Endothelial cell of umbilical vein (primary cell): ENCODE data around the gene TOB1. TPM values are rescaled to one million over a fixed set of nuclear protein-coding genes. Genes with fewer than 3 reads are reported as not detected.
"Not testable (repeated sequence)": the region's sequence is repeated elsewhere in the genome, so short reads cannot be mapped to it uniquely, and the experiment has no call there.

Experiments
- BruUV-seq: library from RNA; stranded (reverse); fragments of 400-500 nt; replicated peaks from 2 replicates; lab custom pipeline; 2021; lab: Mats Ljungman, UMichigan
- CTCF ChIA-PET: fragments of 300-600, 350-600 bp; sonication (Branson Sonifier 250); formaldehyde crosslinking; loops from one replicate; lab custom pipeline; 2021; ENCODE audit warnings: antibody characterized with exemption, inconsistent platforms; lab: Charles Lee
- POLR2A ChIA-PET: fragments of 300-600, 350-600 bp; sonication (Branson Sonifier 250); formaldehyde crosslinking; loops from one replicate; lab custom pipeline; 2021; ENCODE audit warnings: antibody characterized with exemption, inconsistent platforms; lab: Charles Lee
- DNase-seq: peaks from one replicate; pipeline ENCODE4 v3.0.0-alpha.2; 2011; ENCODE audit warnings: low read depth, low spot score
- FAIRE-seq: peaks from 2 replicates; lab custom pipeline; 2011; peaks lifted over from hg19 to GRCh38; lab: Jason Lieb, UNC
- H2AFZ ChIP-seq: 2 replicates; pipeline ENCODE4 v1.6.0; 2012; ENCODE audit warnings: low read depth, low read length, control low read depth, inconsistent platforms
- H3K27ac ChIP-seq: 2 replicates; pipeline ENCODE4 v1.5.1; 2011; ENCODE audit warnings: low read depth, mild to moderate bottlenecking, control low read depth, low read length, moderate library complexity; ENCODE audit not compliant: insufficient read depth
- H3K27me3 ChIP-seq, 2 experiments: 2 replicates each; pipeline versions ENCODE4 v1.6.0 to v1.6.1; 2011; ENCODE audit warnings: low read length in 2 of 2, mixed read lengths in 1 of 2; ENCODE audit not compliant: control insufficient read depth in 2 of 2, insufficient read depth in 2 of 2
- H3K36me3 ChIP-seq, 2 experiments: 2 replicates in 1 of 2; 3 replicates in 1 of 2; pipeline ENCODE4 v1.5.1; 2011; ENCODE audit warnings: low read length in 2 of 2, mild to moderate bottlenecking in 1 of 2, moderate library complexity in 1 of 2; ENCODE audit not compliant: control insufficient read depth in 2 of 2, insufficient read depth in 2 of 2; ENCODE audit errors: extremely low read depth in 1 of 2
- H3K4me1 ChIP-seq: 3 replicates; pipeline ENCODE4 v1.5.1; 2011; ENCODE audit warnings: mild to moderate bottlenecking, low read length; ENCODE audit not compliant: control insufficient read depth, insufficient read depth; ENCODE audit errors: extremely low read depth
- H3K4me2 ChIP-seq: 2 replicates; pipeline ENCODE4 v1.6.1; 2011; ENCODE audit warnings: low read length, control low read depth, mixed read lengths; ENCODE audit not compliant: insufficient read depth
- H3K4me3 ChIP-seq, 3 experiments: fragments of 200-600 bp in 1 of 3; sonication (generic), shearing (Covaris generic) in 1 of 3; replicated peaks in 1 of 3; 2 replicates each; pipeline ENCODE4 v1.5.1; 2011 to 2016; ENCODE audit warnings: control low read depth in 3 of 3, low read length in 3 of 3, mild to moderate bottlenecking in 2 of 3, inconsistent platforms in 1 of 3, low read depth in 1 of 3, moderate library complexity in 1 of 3; ENCODE audit not compliant: insufficient read depth in 1 of 3
- H3K79me2 ChIP-seq: 2 replicates; pipeline ENCODE4 v1.6.0; 2012; ENCODE audit warnings: low read length, inconsistent platforms; ENCODE audit not compliant: control insufficient read depth, insufficient read depth
- H3K9ac ChIP-seq: replicated peaks from 2 replicates; pipeline ENCODE3; 2011; ENCODE audit warnings: low read length, control low read depth; ENCODE audit not compliant: insufficient read depth; ENCODE audit errors: extremely low read depth
- H3K9me1 ChIP-seq: replicated peaks from 3 replicates; pipeline ENCODE4 v1.6.0; 2011; ENCODE audit warnings: mild to moderate bottlenecking, low read length; ENCODE audit not compliant: control insufficient read depth, insufficient read depth; ENCODE audit errors: extremely low read depth
- H3K9me3 ChIP-seq: replicated peaks from 2 replicates; pipeline ENCODE4 v1.5.1; 2012; ENCODE audit warnings: low read length, inconsistent platforms; ENCODE audit not compliant: control insufficient read depth, insufficient read depth
- H4K20me1 ChIP-seq: replicated peaks from 2 replicates; pipeline ENCODE3; 2011; ENCODE audit warnings: mild to moderate bottlenecking, low read length; ENCODE audit not compliant: control insufficient read depth, insufficient read depth; ENCODE audit errors: extremely low read depth
- EZH2 ChIP-seq: IDR thresholded peaks from 2 replicates; pipeline ENCODE4 v1.6.1; 2012; ENCODE audit warnings: borderline replicate concordance, low read depth, mild to moderate bottlenecking, moderate library complexity, low read length, inconsistent platforms; ENCODE audit not compliant: severe bottlenecking
- FOS ChIP-seq: IDR thresholded peaks from 2 replicates; pipeline ENCODE4 v1.6.1; 2011; ENCODE audit warnings: mild to moderate bottlenecking, low read length, moderate library complexity, borderline replicate concordance; ENCODE audit not compliant: insufficient read depth
- GATA2 ChIP-seq: IDR thresholded peaks from 2 replicates; pipeline ENCODE4 v1.7.0; 2011; ENCODE audit warnings: low read depth, mild to moderate bottlenecking, moderate library complexity, mixed read lengths, low read length; ENCODE audit not compliant: insufficient read length, insufficient read depth
- JUN ChIP-seq: IDR thresholded peaks from 2 replicates; pipeline ENCODE4 v1.6.1; 2011; ENCODE audit warnings: borderline replicate concordance, low read depth; ENCODE audit not compliant: insufficient read length, insufficient read depth
- POLR2A ChIP-seq: IDR thresholded peaks from 2 replicates; pipeline ENCODE4 v1.6.1; 2012; ENCODE audit warnings: low read depth, mild to moderate bottlenecking, control low read depth, low read length
- POLR2AphosphoS5 ChIP-seq: IDR thresholded peaks from 2 replicates; pipeline ENCODE4 v1.6.1; 2012; ENCODE audit warnings: low read depth, mild to moderate bottlenecking, control low read depth, low read length, moderate library complexity; ENCODE audit not compliant: insufficient read depth
- dilution Hi-C: fragments of 300-500 bp; cut with MboI; formaldehyde crosslinking; loops from one replicate; pipeline ENCODE4 v1.15.0; 2019; ENCODE audit warnings: low sequenced_read_pairs; ENCODE audit not compliant: extremely low pct_ligation_motif_present
- intact Hi-C: fragments of 100-400 bp; cut with micrococcal nuclease; formaldehyde crosslinking; loops from one replicate; pipeline ENCODE4 v1.10.0; 2022
- polyA plus RNA-seq, 4 experiments: library from polyadenylated mRNA; depleted of rRNA in 3 of 4; stranded (reverse) in 3 of 4; unstranded in 1 of 4; fragments of >200 nt; gene quantifications; 2 replicates each; pipeline versions ENCODE4 v1.2.1 to v1.2.3, GENCODE V29; 2011 to 2012; ENCODE audit warnings: missing spikeins in 1 of 4
- total RNA-seq: library from RNA; stranded (reverse); gene quantifications from 2 replicates; pipeline ENCODE4 v1.2.3, GENCODE V29; 2021
- TF ChIP-seq, protein P1 (sequence below): IDR thresholded peaks from 2 replicates; pipeline ENCODE4 v1.6.1; 2011; ENCODE audit not compliant: insufficient read depth, insufficient read length
- TF ChIP-seq, protein P2 (sequence below), 2 donors: IDR thresholded peaks; 1 replicate in 1 of 2; 2 replicates in 1 of 2; pipeline ENCODE4 v1.5.1; 2011; ENCODE audit warnings: low read length in 2 of 2, mild to moderate bottlenecking in 2 of 2, moderate library complexity in 2 of 2, control low read depth in 1 of 2, inconsistent platforms in 1 of 2, low read depth in 1 of 2; ENCODE audit not compliant: insufficient read depth in 1 of 2; ENCODE audit errors: extremely low read depth in 1 of 2

TOB1 gene
- total and polyA plus RNA-seq, 2 donors (not counting 3 experiments of a cell fraction or from before 2014, with no cell fraction given): 3.3 to 12.9 TPM

DNA sequence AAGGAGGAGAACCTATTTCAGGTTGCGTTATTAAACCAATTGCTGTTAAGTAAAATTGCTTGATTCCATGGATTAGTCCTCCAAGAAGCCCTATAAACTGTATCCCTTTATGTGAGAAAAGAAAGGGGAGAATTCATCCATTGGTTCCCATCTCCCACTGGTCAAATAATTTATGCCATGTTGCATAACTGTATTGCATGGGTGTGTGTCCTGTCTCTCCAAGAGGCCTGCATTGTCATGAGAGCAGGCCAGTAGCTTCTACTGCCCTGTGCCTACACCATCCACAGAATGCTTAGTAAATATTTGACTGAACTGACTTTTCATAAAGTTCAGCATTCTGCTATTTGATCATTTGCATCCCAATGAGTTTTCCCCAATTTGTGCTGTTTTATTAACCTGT lies 11.7 kb upstream of the TOB1 start:
- H3K79me2 ChIP-seq: no peaks in the 10 kb centered on the region
- H3K4me3 ChIP-seq: no peak overlapping the region
- DNase-seq (no peak), FAIRE-seq (no peak)
- no peak overlapping the region for H3K9ac ChIP-seq
- ChIA-PET POLR2A (no interaction called here), CTCF (interaction anchor here (1.1 kb wide), 1 partner anchor 26 kb away, joined by 3 read pairs; no protein-coding TSS in a partner anchor)
- no peaks in the 10 kb centered on the region for H3K36me3 ChIP-seq
- dilution Hi-C loops (no loop called here), intact Hi-C loops (no loop called here)
- peaks cover 1 to 38% of the 10 kb centered on the region in 2 experiments for H3K27me3 ChIP-seq
- no TSS peak for BruUV-seq
- H3K9me1 ChIP-seq: no peaks in the 10 kb centered on the region
- H3K27ac ChIP-seq: no peak overlapping the region
- no peak overlapping the region for H2AFZ ChIP-seq
- H3K4me1 ChIP-seq: no peaks in the 10 kb centered on the region
- H3K9me3 ChIP-seq: no peaks in the 10 kb centered on the region
- TF ChIP-seq POLR2A (no peak), EZH2 (no peak), JUN (no peak), GATA2 (no peak), FOS (no peak), POLR2AphosphoS5 (no peak)
- TF ChIP-seq, protein P1, sequence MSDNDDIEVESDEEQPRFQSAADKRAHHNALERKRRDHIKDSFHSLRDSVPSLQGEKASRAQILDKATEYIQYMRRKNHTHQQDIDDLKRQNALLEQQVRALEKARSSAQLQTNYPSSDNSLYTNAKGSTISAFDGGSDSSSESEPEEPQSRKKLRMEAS: no peak
- TF ChIP-seq, protein P2, sequence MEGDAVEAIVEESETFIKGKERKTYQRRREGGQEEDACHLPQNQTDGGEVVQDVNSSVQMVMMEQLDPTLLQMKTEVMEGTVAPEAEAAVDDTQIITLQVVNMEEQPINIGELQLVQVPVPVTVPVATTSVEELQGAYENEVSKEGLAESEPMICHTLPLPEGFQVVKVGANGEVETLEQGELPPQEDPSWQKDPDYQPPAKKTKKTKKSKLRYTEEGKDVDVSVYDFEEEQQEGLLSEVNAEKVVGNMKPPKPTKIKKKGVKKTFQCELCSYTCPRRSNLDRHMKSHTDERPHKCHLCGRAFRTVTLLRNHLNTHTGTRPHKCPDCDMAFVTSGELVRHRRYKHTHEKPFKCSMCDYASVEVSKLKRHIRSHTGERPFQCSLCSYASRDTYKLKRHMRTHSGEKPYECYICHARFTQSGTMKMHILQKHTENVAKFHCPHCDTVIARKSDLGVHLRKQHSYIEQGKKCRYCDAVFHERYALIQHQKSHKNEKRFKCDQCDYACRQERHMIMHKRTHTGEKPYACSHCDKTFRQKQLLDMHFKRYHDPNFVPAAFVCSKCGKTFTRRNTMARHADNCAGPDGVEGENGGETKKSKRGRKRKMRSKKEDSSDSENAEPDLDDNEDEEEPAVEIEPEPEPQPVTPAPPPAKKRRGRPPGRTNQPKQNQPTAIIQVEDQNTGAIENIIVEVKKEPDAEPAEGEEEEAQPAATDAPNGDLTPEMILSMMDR (IDR thresholded peaks at IDR 0.05; ENCODE audit: extremely low read depth in 1 of 2, insufficient read depth in 1 of 2, low read depth in 1 of 2, low read length in 2 of 2): no peak
- no peaks in the 10 kb centered on the region for H4K20me1 ChIP-seq
- H3K4me2 ChIP-seq: no peak overlapping the region

DNA sequence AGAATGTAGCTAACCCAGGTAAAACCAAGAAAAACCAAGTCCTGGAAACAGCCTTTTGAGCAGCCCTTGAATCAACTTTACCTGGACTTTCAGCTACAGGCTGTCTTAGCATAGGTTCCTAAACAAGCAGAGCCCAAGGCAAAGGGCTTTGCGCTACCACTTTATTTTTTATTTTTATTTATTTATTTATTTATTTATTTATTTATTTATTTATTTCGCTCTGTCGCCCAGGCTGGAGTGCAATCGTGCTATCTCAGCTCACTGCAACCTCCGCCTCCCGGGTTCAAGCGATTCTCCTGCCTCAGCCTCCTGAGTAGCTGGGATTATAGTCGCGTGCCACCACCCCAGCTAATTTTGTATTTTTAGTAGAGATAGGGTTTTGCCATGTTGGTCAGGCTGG lies 10.9 kb upstream of the TOB1 start:
- FAIRE-seq, H4K20me1 ChIP-seq, H3K9me3 ChIP-seq, H3K9me1 ChIP-seq, H3K79me2 ChIP-seq, H3K4me3 ChIP-seq, intact Hi-C loops, H3K27ac ChIP-seq, H2AFZ ChIP-seq, dilution Hi-C loops, BruUV-seq, H3K4me2 ChIP-seq, H3K36me3 ChIP-seq, H3K9ac ChIP-seq, H3K4me1 ChIP-seq, CTCF ChIA-PET, POLR2A ChIA-PET, DNase-seq: not testable (repeated sequence)
- H3K27me3 ChIP-seq: peaks cover 0 to 40% of the 10 kb centered on the region in 2 experiments
